MM.1S (cell line): ENCODE measurements around the gene UQCRQ.

Experiments used
- DNase-seq: peaks from one replicate; pipeline ENCODE4 v3.0.0-alpha.2; 2015
- H2AFZ ChIP-seq: fragments of 300-600 bp; sonication (generic); 2 replicates; pipeline ENCODE4 v1.6.0; 2016; ENCODE audit warnings: antibody characterized with exemption, low read length
- H3F3A ChIP-seq: fragments of 300-600 bp; sonication (generic); 2 replicates; pipeline ENCODE4 v1.6.1; 2016; ENCODE audit warnings: mild to moderate bottlenecking, antibody characterized with exemption, low read length, moderate library complexity, mixed read lengths; ENCODE audit not compliant: insufficient read depth
- H3K27ac ChIP-seq: fragments of 300-600 bp; sonication (generic); 2 replicates; pipeline ENCODE4 v1.5.1; 2016; ENCODE audit warnings: mild to moderate bottlenecking, low read length
- H3K27me3 ChIP-seq: fragments of 300-600 bp; sonication (generic); replicated peaks from 2 replicates; pipeline ENCODE4 v1.6.0; 2016; ENCODE audit warnings: low read length; ENCODE audit not compliant: insufficient read depth
- H3K36me3 ChIP-seq: fragments of 300-600 bp; sonication (generic); replicated peaks from 2 replicates; pipeline ENCODE4 v1.6.1; 2016; ENCODE audit warnings: mild to moderate bottlenecking, low read length, mixed read lengths; ENCODE audit not compliant: insufficient read depth
- H3K4me1 ChIP-seq: fragments of 300-600 bp; sonication (generic); 2 replicates; pipeline ENCODE4 v1.6.1; 2016; ENCODE audit warnings: low read length, mixed read lengths
- H3K4me2 ChIP-seq: fragments of 300-600 bp; sonication (generic); 2 replicates; pipeline ENCODE4 v1.6.0; 2016; ENCODE audit warnings: low read depth, low read length
- H3K4me3 ChIP-seq: fragments of 300-600 bp; sonication (generic); 2 replicates; pipeline ENCODE4 v1.5.1; 2016; ENCODE audit warnings: low read length, mixed read lengths
- H3K79me2 ChIP-seq: fragments of 300-600 bp; sonication (generic); 2 replicates; pipeline ENCODE4 v1.6.1; 2016; ENCODE audit warnings: mixed run types, low read length, mixed read lengths
- H3K9ac ChIP-seq: fragments of 300-600 bp; sonication (generic); 2 replicates; pipeline ENCODE4 v1.6.1; 2016; ENCODE audit warnings: low read length, mixed read lengths
- H3K9me2 ChIP-seq: fragments of 300-600 bp; sonication (generic); replicated peaks from 2 replicates; pipeline ENCODE4 v1.6.1; 2016; ENCODE audit warnings: mild to moderate bottlenecking, low read length, mixed read lengths; ENCODE audit not compliant: insufficient read depth
- H3K9me3 ChIP-seq: fragments of 300-600 bp; sonication (generic); replicated peaks from 2 replicates; pipeline ENCODE4 v1.6.1; 2016; ENCODE audit warnings: mild to moderate bottlenecking, low read length, mixed read lengths; ENCODE audit not compliant: insufficient read depth
- H4K20me1 ChIP-seq: fragments of 300-600 bp; sonication (generic); 2 replicates; pipeline ENCODE4 v1.6.1; 2016; ENCODE audit warnings: mild to moderate bottlenecking, low read length, moderate library complexity, mixed read lengths; ENCODE audit not compliant: insufficient read depth
- EZH2 ChIP-seq: fragments of 300-600 bp; sonication (generic); optimal IDR thresholded peaks from 2 replicates; pipeline ENCODE3; 2017; ENCODE audit warnings: low read depth, mild to moderate bottlenecking, antibody characterized with exemption, low read length, mixed read lengths
- EZH2phosphoT487 ChIP-seq: fragments of 300-600 bp; sonication (generic); IDR thresholded peaks from 2 replicates; pipeline ENCODE4 v1.6.1; 2018; ENCODE audit warnings: antibody characterized with exemption, low read length
- TF ChIP-seq, protein P1 (sequence below): fragments of 300-600 bp; sonication (generic); IDR thresholded peaks from 2 replicates; pipeline ENCODE4 v1.5.1; 2016; ENCODE audit warnings: antibody characterized with exemption, low read length, mixed read lengths

UQCRQ gene

DNA sequence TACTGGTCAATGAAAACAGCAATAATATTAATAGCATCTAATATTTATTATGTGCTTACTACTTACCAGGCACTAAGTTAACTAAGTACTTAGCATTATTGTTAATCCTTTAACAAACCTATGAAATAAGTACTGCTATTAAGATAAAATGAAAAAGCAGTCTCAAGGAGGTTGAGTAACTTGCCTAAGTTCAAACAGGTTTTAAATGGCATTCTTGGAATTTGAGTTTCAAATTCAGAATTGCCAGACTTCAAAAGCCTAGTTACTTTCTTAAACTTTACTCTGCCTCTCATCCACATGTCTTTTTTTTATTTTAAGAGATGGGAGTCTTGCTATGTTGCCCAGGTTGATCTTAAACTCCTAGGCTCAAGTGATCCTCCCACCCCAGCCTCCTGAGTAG lies 23.1 kb downstream of the UQCRQ start:
- no peak overlapping the region for H3K9ac ChIP-seq
- H3K27me3 ChIP-seq: no peaks in the 10 kb centered on the region
- H3K9me3 ChIP-seq: no peaks in the 10 kb centered on the region
- no peak overlapping the region for H3K27ac ChIP-seq
- peaks cover 5% of the 10 kb centered on the region for H3K36me3 ChIP-seq
- no peaks in the 10 kb centered on the region for H3K9me2 ChIP-seq
- no peaks in the 10 kb centered on the region for H4K20me1 ChIP-seq
- H3K4me1 ChIP-seq: no peaks in the 10 kb centered on the region
- no peak overlapping the region for H3K4me2 ChIP-seq
- DNase-seq: no peak
- H3K79me2 ChIP-seq: no peaks in the 10 kb centered on the region
- H2AFZ ChIP-seq: no peak overlapping the region
- H3F3A ChIP-seq: no peaks in the 10 kb centered on the region
- TF ChIP-seq EZH2 (no peak), EZH2phosphoT487 (no peak)
- TF ChIP-seq, protein P1, sequence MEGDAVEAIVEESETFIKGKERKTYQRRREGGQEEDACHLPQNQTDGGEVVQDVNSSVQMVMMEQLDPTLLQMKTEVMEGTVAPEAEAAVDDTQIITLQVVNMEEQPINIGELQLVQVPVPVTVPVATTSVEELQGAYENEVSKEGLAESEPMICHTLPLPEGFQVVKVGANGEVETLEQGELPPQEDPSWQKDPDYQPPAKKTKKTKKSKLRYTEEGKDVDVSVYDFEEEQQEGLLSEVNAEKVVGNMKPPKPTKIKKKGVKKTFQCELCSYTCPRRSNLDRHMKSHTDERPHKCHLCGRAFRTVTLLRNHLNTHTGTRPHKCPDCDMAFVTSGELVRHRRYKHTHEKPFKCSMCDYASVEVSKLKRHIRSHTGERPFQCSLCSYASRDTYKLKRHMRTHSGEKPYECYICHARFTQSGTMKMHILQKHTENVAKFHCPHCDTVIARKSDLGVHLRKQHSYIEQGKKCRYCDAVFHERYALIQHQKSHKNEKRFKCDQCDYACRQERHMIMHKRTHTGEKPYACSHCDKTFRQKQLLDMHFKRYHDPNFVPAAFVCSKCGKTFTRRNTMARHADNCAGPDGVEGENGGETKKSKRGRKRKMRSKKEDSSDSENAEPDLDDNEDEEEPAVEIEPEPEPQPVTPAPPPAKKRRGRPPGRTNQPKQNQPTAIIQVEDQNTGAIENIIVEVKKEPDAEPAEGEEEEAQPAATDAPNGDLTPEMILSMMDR: no peak
- no peak overlapping the region for H3K4me3 ChIP-seq

DNA sequence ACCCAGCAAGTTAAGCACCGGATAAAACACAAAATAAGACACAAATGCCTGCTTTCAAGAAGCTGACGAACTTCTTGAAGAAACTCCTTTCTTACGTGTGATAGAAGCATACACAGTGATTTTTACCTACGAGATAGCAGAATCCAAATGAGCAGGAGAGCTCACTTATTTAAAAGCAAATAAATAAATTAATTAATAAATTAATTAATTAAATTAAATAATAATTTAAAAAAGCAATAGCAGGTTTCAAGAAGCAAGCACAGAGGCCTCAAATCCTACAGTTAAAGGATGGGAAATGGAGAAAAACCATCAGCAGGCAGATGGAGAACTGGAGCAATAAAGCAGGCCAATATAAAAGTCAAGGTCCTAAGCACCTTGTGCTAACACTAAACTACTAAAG lies 24.4 kb downstream of the UQCRQ start:
- TF ChIP-seq EZH2: no peak
- TF ChIP-seq, protein P1: no peak
- no peak for TF ChIP-seq EZH2phosphoT487
- Histone ChIP-seq H3K4me2 (no peak overlapping the region), H3F3A (no peaks in the 10 kb centered on the region), H3K9me3 (no peaks in the 10 kb centered on the region), H3K79me2 (0 out of 2 replicates have a peak, but pooled peaks cover under 1% of the 10 kb centered on the region), H2AFZ (no peak overlapping the region), H3K4me3 (no peak overlapping the region), H3K27me3 (no peaks in the 10 kb centered on the region), H3K9me2 (no peaks in the 10 kb centered on the region), H3K9ac (no peak overlapping the region), H4K20me1 (no peaks in the 10 kb centered on the region), H3K27ac (no peak overlapping the region), H3K36me3 (peaks cover 12% of the 10 kb centered on the region), H3K4me1 (peaks cover under 1% of the 10 kb centered on the region; the same call in 1 of the 2 replicates)
- no peak for DNase-seq

DNA sequence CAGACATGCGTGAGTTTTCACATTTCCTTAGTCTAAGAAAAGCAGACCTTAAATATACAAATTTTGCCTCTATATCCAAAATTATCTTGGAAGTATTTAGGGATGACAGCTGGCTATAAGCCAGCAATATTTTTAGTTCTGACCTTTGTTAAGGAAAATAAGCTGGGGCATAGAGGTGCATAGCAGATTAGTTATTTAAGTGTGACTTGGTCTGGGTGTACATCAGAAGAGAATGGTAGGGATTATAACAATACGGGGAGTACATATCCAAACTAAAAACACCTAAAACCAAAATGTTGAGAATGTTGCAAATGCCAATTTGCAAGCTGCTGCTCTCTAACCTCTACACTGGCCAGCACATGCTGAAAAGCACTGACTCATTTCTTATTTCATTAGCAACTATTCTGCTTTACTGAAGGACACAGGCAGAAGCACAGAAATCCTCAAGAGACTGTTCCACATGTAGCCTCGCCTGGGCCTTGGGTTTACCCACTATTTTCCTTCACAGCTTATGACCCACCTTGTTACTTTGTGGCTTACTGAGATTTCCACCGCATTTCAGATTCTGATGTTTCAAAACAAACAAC lies 29.4 kb downstream of the UQCRQ start:
- DNase-seq: no peak
- no peak overlapping the region for H3K9ac ChIP-seq
- 0 out of 2 replicates have a peak, but pooled peaks cover 3% of the 10 kb centered on the region for H3K79me2 ChIP-seq
- peak overlapping the region; percentile 51; the same call in 1 of the 2 replicates for H3K27ac ChIP-seq
- peaks cover 7% of the 10 kb centered on the region; the same call in 1 of the 2 replicates for H3K36me3 ChIP-seq
- H4K20me1 ChIP-seq: no peaks in the 10 kb centered on the region
- TF ChIP-seq EZH2phosphoT487: no peak
- H2AFZ ChIP-seq: no peak overlapping the region
- peak overlapping the region; percentile 69; the same call in 1 of the 2 replicates for H3K4me2 ChIP-seq
- no peaks in the 10 kb centered on the region for H3K27me3 ChIP-seq
- H3K9me3 ChIP-seq: no peaks in the 10 kb centered on the region
- no peak overlapping the region for H3K4me3 ChIP-seq
- H3K4me1 ChIP-seq: peaks cover 13% of the 10 kb centered on the region
- H3K9me2 ChIP-seq: no peaks in the 10 kb centered on the region
- peaks cover 9% of the 10 kb centered on the region; the same call in 1 of the 2 replicates for H3F3A ChIP-seq

DNA sequence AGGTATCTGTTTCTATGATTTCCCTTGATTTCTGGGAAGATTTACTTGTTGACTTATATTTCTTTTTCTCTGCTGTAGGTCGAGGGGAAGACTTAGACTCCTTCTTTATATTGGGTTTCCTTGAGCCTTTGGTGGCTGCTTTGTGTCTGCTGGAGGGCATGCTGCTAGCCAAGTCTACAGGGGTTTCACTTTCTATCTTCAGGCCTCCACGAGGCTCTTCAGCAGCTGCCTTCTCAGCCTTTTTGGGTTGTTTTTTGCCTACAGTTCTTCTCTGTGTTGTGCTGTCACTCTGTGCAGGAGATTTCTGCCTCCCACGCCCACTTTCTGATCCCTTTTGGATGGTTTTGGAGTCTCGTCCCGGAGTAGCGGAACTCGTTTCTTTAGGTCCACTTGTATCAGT lies 30.2 kb downstream of the UQCRQ start:
- Histone ChIP-seq H3F3A (peaks cover 9% of the 10 kb centered on the region; the same call in 1 of the 2 replicates), H3K27ac (peak overlapping the region; percentile 51), H3K4me3 (peak overlapping the region; percentile 37), H3K4me2 (peak overlapping the region; percentile 69), H3K4me1 (peaks cover 13% of the 10 kb centered on the region), H3K9me3 (no peaks in the 10 kb centered on the region), H3K9ac (peak overlapping the region; percentile 33; the same call in 1 of the 2 replicates), H3K36me3 (peaks cover 7% of the 10 kb centered on the region; the same call in 1 of the 2 replicates), H4K20me1 (no peaks in the 10 kb centered on the region), H3K9me2 (no peaks in the 10 kb centered on the region), H2AFZ (peak overlapping the region; percentile 18; the same call in 1 of the 2 replicates), H3K27me3 (no peaks in the 10 kb centered on the region), H3K79me2 (0 out of 2 replicates have a peak, but pooled peaks cover 3% of the 10 kb centered on the region)
- TF ChIP-seq, protein P1: no peak
- no peak for TF ChIP-seq EZH2phosphoT487
- TF ChIP-seq EZH2: no peak
- DNase-seq: peak; percentile 87
